Astrocyte (in vitro differentiated cells and primary cell): Measurements from ENCODE around the gene UNC5C.

Source experiments
- CTCF ChIP-seq: IDR thresholded peaks from 2 replicates; pipeline ENCODE4 v1.5.1; 2011; ENCODE audit warnings: low read depth, mild to moderate bottlenecking, inconsistent platforms, low read length, moderate library complexity; ENCODE audit not compliant: insufficient read depth
- EZH2 ChIP-seq: IDR thresholded peaks from 2 replicates; pipeline ENCODE4 v1.6.1; 2012; ENCODE audit warnings: mild to moderate bottlenecking, low read length, inconsistent platforms; ENCODE audit not compliant: insufficient read depth

GRCh38 chr4:95508421-95508820, 40.4 kb downstream of the UNC5C start:
- no peak for TF ChIP-seq CTCF
- TF ChIP-seq EZH2 = no peak
